Esophagus squamous epithelium (tissue), 5 donors: ENCODE data around the gene ASZ1. TPM values are rescaled to one million over a fixed set of nuclear protein-coding genes. Genes with fewer than 3 reads are reported as not detected.

Source experiments
- DNase-seq: peaks from one replicate; lab custom pipeline; 2025; lab: John Stamatoyannopoulos, UW
- H3K27ac ChIP-seq, 4 donors: fragments of 200-600 bp; sonication (generic); one replicate each; pipeline ENCODE4 v1.5.1; 2016 to 2019; ENCODE audit warnings: mild to moderate bottlenecking in 1 of 4
- H3K27me3 ChIP-seq, 4 donors: fragments of 200-600 bp; sonication (generic); 1 replicate in 3 of 4; 2 replicates in 1 of 4; pipeline versions ENCODE4 v1.5.1 to v1.6.0; 2017 to 2021; ENCODE audit warnings: antibody characterized with exemption in 1 of 4
- H3K36me3 ChIP-seq, 3 donors: fragments of 200-600 bp; sonication (generic); one replicate each; pipeline ENCODE4 v1.5.1; 2016 to 2019
- H3K4me1 ChIP-seq, 3 donors: fragments of 200-600 bp; sonication (generic); one replicate each; pipeline ENCODE4 v1.5.1; 2017 to 2019
- H3K4me3 ChIP-seq, 4 donors: fragments of 200-600 bp; sonication (generic); 1 replicate in 3 of 4; 2 replicates in 1 of 4; pipeline ENCODE4 v1.5.1; 2016 to 2019; ENCODE audit warnings: mild to moderate bottlenecking in 2 of 4, moderate library complexity in 1 of 4
- H3K9me3 ChIP-seq, 3 donors: fragments of 200-600 bp; sonication (generic); one replicate each; pipeline ENCODE4 v1.5.1; 2016 to 2019
- POLR2A ChIP-seq, 4 donors: fragments of 450-650 bp; IDR thresholded peaks; one replicate each; pipeline ENCODE4 v1.6.1; 2017; ENCODE audit warnings: antibody characterized with exemption in 4 of 4, mild to moderate bottlenecking in 4 of 4, moderate library complexity in 3 of 4
- WGBS, 2 donors: methylation state at CpG; one replicate each; pipeline ENCODE4 v1.1.5; 2018; 5-methylcytosine and 5-hydroxymethylcytosine counted together
- intact Hi-C: fragments of 100-400 bp; cut with DNase I; formaldehyde crosslinking; loops from one replicate; pipeline ENCODE4 v1.15.0; 2022
- total RNA-seq, 4 donors: library from RNA; depleted of rRNA; stranded (reverse); fragments of >200 nt; gene quantifications; one replicate each; pipeline ENCODE4 v1.1.0, GENCODE V29; 2016
- TF ChIP-seq, protein P1 (sequence below), 6 experiments: fragments of 450-650 bp in 4 of 6; fragments of 200-600 bp in 2 of 6; sonication (generic) in 2 of 6; IDR thresholded peaks; one replicate each; pipeline ENCODE4 v1.5.1; 2016 to 2019; ENCODE audit warnings: antibody characterized with exemption in 6 of 6, mild to moderate bottlenecking in 4 of 6, moderate library complexity in 4 of 6
- donor health status: DM: yes; HTN: yes; CAD: no.

ASZ1 gene
- total RNA-seq, 4 donors from 2014 or later = not detected

GRCh38 chr7:117347480-117347879, 79.8 kb downstream of the ASZ1 start:
- 72 to 78% methylated on average over 2 to 5 of the region's 6 CpGs for WGBS, 2 donors
- no peaks in the 10 kb centered on the region for H3K36me3 ChIP-seq

GRCh38 chr7:117346161-117346560, 81.1 kb downstream of the ASZ1 start:
- intact Hi-C loops = no loop called here
- Histone ChIP-seq H3K9me3 (no peaks in the 10 kb centered on the region), H3K36me3 (no peaks in the 10 kb centered on the region), H3K27ac (no peak overlapping the region), H3K4me1 (no peaks in the 10 kb centered on the region), H3K27me3 (peaks cover 0 to 29% (median 0%) of the 10 kb centered on the region in 4 donors), H3K4me3 (no peak overlapping the region)
- no peak for DNase-seq
- TF ChIP-seq, protein P1, sequence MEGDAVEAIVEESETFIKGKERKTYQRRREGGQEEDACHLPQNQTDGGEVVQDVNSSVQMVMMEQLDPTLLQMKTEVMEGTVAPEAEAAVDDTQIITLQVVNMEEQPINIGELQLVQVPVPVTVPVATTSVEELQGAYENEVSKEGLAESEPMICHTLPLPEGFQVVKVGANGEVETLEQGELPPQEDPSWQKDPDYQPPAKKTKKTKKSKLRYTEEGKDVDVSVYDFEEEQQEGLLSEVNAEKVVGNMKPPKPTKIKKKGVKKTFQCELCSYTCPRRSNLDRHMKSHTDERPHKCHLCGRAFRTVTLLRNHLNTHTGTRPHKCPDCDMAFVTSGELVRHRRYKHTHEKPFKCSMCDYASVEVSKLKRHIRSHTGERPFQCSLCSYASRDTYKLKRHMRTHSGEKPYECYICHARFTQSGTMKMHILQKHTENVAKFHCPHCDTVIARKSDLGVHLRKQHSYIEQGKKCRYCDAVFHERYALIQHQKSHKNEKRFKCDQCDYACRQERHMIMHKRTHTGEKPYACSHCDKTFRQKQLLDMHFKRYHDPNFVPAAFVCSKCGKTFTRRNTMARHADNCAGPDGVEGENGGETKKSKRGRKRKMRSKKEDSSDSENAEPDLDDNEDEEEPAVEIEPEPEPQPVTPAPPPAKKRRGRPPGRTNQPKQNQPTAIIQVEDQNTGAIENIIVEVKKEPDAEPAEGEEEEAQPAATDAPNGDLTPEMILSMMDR (IDR thresholded peaks at IDR 0.05) = no peak
- no peak for TF ChIP-seq POLR2A (IDR thresholded peaks at IDR 0.05)

More at GRCh38 chr7:117347480-117347879, 79.8 kb downstream of the ASZ1 start:
- Histone ChIP-seq H3K27ac (no peak overlapping the region), H3K9me3 (no peaks in the 10 kb centered on the region), H3K27me3 (peaks cover 0 to 29% (median 0%) of the 10 kb centered on the region in 4 donors), H3K4me3 (no peak overlapping the region), H3K4me1 (no peaks in the 10 kb centered on the region)
- intact Hi-C loops = no loop called here
- TF ChIP-seq, protein P1 (IDR thresholded peaks at IDR 0.05) = no peak
- no peak for TF ChIP-seq POLR2A (IDR thresholded peaks at IDR 0.05)
- DNase-seq = no peak

- Histone ChIP-seq H3K27ac (no peak overlapping the region), H3K4me1 (no peaks in the 10 kb centered on the region), H3K4me3 (no peak overlapping the region), H3K36me3 (no peaks in the 10 kb centered on the region), H3K27me3 (no peaks in the 10 kb centered on the region), H3K9me3 (no peaks in the 10 kb centered on the region)
- intact Hi-C loops = no loop called here
- TF ChIP-seq, protein P1 (IDR thresholded peaks at IDR 0.05) = no peak
- TF ChIP-seq POLR2A (IDR thresholded peaks at IDR 0.05) = no peak
- 45 to 94% methylated on average over 1 of the region's 1 CpG for WGBS, 2 donors
- no peak for DNase-seq
Measured at GRCh38 chr7:117338020-117338419, 89.3 kb downstream of the ASZ1 start.

GRCh38 chr7:117333168-117333567, 94.1 kb downstream of the ASZ1 start:
- Histone ChIP-seq H3K36me3 (no peaks in the 10 kb centered on the region), H3K27ac (no peak overlapping the region), H3K4me1 (no peaks in the 10 kb centered on the region), H3K4me3 (no peak overlapping the region), H3K27me3 (no peaks in the 10 kb centered on the region), H3K9me3 (no peaks in the 10 kb centered on the region)
- DNase-seq = no peak
- TF ChIP-seq, protein P1 (IDR thresholded peaks at IDR 0.05) = no peak
- no peak for TF ChIP-seq POLR2A (IDR thresholded peaks at IDR 0.05)
- intact Hi-C loops = no loop called here

- Histone ChIP-seq H3K4me1 (no peaks in the 10 kb centered on the region), H3K9me3 (peaks cover 0 to 5% (median 0%) of the 10 kb centered on the region in 3 donors), H3K4me3 (no peak overlapping the region), H3K27me3 (peaks cover 0 to 5% (median 0%) of the 10 kb centered on the region in 4 donors), H3K27ac (no peak overlapping the region), H3K36me3 (no peaks in the 10 kb centered on the region)
- TF ChIP-seq, protein P1 (IDR thresholded peaks at IDR 0.05) = no peak
- no peak for TF ChIP-seq POLR2A (IDR thresholded peaks at IDR 0.05)
- intact Hi-C loops = no loop called here
- DNase-seq = no peak
Measured at GRCh38 chr7:117332031-117332430, 95.3 kb downstream of the ASZ1 start.
